Left colon (tissue), 2 donors: ENCODE measurements around the gene SPINK4. TPM values are rescaled to one million over a fixed set of nuclear protein-coding genes. Genes with fewer than 3 reads are reported as not detected.

Experiments used
- ATAC-seq: fragments of 200-7000 bp; cut with Tn5 transposase; one replicate; pipeline ENCODE4 v1.9.1; 2020; ENCODE audit warnings: mild to moderate bottlenecking, moderate library complexity
- DNase-seq, 2 donors: peaks; one replicate each; pipeline ENCODE4 v3.0.0-alpha.2; 2020
- intact Hi-C, 2 donors: fragments of 100-400 bp; cut with DNase I in 1 of 2; cut with micrococcal nuclease in 1 of 2; formaldehyde crosslinking; loops; one replicate each; pipeline versions ENCODE4 v1.11.2 to v1.14.0; 2022; cut with DNase I, micrococcal nuclease
- long read RNA-seq: library from polyadenylated mRNA; unstranded; transcript quantifications from one replicate; pipeline ENCODE4 v2.0.0, GENCODE V29; 2021
- total RNA-seq, 2 donors: library from RNA; stranded (reverse); fragmentation: NEBNext Ultra II Directional; extraction: Animal tissue kit (Norgen Biotek cat#: 25700); gene quantifications; one replicate each; pipeline ENCODE4 v1.2.1, GENCODE V29; 2021
- donor health status: DM: no; HTN: no; CAD: no.
- donor health status: DM: yes; HTN: yes; CAD: no.

Gene SPINK4
- total RNA-seq = 100 to 1,000 TPM in 1 of 2 donors, 10 to 100 TPM in 1; 13.9 to 146 TPM
- long read RNA-seq, transcript SPINK4-201 (4 exons, 402 nt) = major isoform, 12 of 14 reads
- long read RNA-seq, partial matches to known transcripts = 1 of 14 reads
- long read RNA-seq, other reads (novel, unspliced or antisense) = 1 of 14 reads

DNA sequence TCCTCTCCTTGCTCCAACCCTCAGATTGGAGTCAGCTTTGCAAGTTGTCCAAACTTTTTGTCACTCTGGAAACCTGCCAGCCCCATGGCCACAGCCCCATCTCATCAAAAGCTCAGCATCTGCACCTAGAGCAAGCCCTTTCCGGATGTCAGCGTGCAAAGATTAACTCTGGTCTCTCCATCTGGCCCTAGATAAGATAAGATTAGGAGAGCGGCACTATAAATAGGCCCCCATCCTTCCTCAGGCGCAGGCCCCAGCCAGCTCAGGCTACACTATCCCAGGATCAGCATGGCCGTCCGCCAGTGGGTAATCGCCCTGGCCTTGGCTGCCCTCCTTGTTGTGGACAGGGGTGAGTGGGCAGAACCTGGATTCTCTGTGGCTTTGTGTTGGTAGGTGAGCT, at the start of gene SPINK4:
SPINK4 (plus strand) TSS at position 247 of the 400 bp plus-strand sequence; CDS start at position 289, 42 bp downstream.
- no peak for DNase-seq
- ATAC-seq = peak; percentile 36
- intact Hi-C loops = no loop called here

GRCh38 chr9:33192493-33193255, 47.3 kb upstream of the SPINK4 start:
- intact Hi-C loops = no loop called here
- no peak for ATAC-seq
- DNase-seq = no peak

- ATAC-seq = no peak
- DNase-seq = no peak
- intact Hi-C loops = no loop called here
Observed at GRCh38 chr9:33193818-33194217, 46.1 kb upstream of the SPINK4 start.

GRCh38 chr9:33196736-33197135, 43.2 kb upstream of the SPINK4 start:
- DNase-seq (no peak), ATAC-seq (no peak)

GRCh38 chr9:33197279-33198152, 42.5 kb upstream of the SPINK4 start:
- intact Hi-C loops = no loop called here
- DNase-seq (no peak), ATAC-seq (no peak)

More at GRCh38 chr9:33196736-33197135, 43.2 kb upstream of the SPINK4 start:
- intact Hi-C loops = no loop called here

- intact Hi-C loops = no loop called here
- DNase-seq (peak in 1 of 2 donors; percentile 46), ATAC-seq (no peak)
Observed at GRCh38 chr9:33198165-33198564, 41.8 kb upstream of the SPINK4 start.

DNA sequence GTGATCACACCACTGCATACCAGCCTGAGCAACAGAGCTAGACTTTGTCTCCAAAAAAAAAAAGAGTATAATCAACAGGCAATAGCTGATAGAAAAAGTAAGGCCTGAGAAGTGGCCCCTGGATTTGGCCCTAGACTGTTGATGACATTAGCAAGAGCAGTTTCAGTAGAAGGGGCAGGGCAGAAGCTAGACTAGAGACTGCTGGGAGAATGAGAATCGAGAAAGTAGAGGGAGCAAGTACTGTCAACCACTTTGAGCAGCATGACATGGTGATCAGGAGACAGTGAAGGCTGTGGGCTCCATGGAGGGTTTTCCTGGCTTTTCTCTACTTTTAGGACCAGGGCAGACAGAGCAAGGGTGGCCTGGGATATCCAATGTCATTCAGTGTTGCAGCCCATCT, 37.9 kb upstream of the SPINK4 start:
- no peak for ATAC-seq

GRCh38 chr9:33202552-33203201, 37.3 kb upstream of the SPINK4 start:
- intact Hi-C loops = no loop called here
- DNase-seq (peak; percentile 50 to 62), ATAC-seq (peak; percentile 52)

More for the DNA sequence above, 37.9 kb upstream of the SPINK4 start:
- intact Hi-C loops = no loop called here
- no peak for DNase-seq

DNA sequence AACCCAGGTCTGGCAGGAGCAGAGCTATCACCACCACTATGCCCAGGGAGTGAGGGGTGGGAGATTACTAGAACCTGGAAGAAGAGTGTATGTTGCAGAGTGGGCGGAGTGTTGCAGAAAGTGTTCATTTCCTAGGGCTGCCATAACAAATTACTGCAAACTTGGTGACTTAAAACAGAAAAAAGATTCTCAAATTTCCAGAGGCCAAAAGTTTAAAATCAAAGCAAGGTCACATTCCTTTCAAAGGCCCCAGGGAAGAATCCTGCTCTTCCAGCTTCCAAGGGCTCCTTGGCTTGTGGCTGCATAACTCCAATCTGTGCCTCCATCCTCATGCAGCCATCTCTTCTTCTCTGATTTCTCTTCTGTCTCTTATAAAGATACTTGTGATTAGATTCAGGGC, 30.6 kb upstream of the SPINK4 start:
- ATAC-seq = no peak
- no peak for DNase-seq
- intact Hi-C loops = no loop called here

- intact Hi-C loops = no loop called here
- DNase-seq = no peak
- ATAC-seq = peak; percentile 25
Observed at GRCh38 chr9:33210006-33210715, 29.8 kb upstream of the SPINK4 start.

GRCh38 chr9:33211695-33212393, 28.1 kb upstream of the SPINK4 start:
- intact Hi-C loops = no loop called here
- peak; percentile 87 for ATAC-seq
- DNase-seq = peak in 1 of 2 donors; percentile 62

DNA sequence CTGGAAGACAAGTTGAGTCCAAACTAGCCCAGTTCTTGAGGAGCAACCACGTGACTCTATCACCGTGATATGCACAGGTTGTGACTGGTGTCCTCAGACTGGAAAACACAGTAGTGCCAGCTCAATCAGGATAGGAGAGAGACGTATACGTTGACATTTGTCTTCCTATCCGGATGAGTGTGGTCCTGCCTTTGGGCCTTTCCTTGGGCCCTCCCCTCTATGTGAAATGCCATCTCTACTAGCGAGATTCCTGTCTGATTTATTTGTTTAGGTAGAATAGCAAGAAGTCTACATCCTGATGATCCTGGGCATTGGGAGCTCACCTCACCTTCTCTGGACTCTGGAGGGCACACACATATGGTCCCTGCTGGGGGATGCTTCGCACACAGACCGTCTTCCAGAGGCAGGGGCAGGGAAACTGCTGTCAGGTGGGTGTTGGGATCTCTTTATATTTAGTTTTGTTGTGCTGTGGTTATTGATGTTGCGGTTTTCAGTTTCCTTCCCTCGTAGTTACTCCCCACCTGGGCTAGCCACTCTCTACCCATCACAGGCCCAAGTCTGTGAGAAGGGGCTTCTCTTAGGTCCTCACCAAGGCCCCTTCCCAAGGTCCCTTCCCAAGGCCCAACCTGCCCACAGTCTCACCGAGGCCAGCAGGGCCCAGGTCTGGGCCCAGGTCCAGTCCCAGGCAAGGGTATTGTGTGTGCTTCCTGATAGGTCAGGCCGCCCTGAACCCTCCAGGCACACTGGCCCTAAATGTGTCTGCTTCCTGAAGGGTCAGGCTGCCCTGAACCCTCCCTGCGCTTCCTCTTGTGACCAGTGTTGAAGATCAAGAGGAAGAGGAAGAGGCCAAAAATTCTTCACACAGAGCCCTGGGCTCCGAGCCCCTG, 19.0 kb upstream of the SPINK4 start:
- ATAC-seq (no peak), DNase-seq (no peak)
- intact Hi-C loops = loop anchor here in 1 of 2 donors (5.0 kb wide), 1 partner anchor 139 kb away; no protein-coding TSS in a partner anchor

DNA sequence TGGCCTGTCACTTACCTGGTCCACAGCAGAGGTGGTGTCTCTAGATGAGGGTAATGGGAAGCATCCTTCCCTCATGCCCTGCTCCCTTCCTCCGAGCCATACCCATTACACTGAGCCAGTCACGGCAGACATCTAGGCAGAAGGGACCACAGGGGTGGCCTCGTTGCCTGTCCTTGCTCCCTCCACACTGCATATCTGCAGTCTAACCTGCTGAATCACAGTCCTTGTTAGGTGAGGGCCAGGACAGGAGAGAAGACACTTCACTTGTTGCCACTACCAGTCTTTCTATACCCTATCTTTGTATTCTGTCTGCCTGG, 18.4 kb upstream of the SPINK4 start:
- ATAC-seq = no peak
- DNase-seq = no peak
- intact Hi-C loops = loop anchor here in 1 of 2 donors (5.0 kb wide), 1 partner anchor 139 kb away; no protein-coding TSS in a partner anchor

- no peak for DNase-seq
- ATAC-seq = no peak
- intact Hi-C loops = loop anchor here in 1 of 2 donors (5.0 kb wide), 1 partner anchor 140 kb away; no protein-coding TSS in a partner anchor
Observed at GRCh38 chr9:33222031-33222430, 17.9 kb upstream of the SPINK4 start.

GRCh38 chr9:33223696-33224095, 16.3 kb upstream of the SPINK4 start:
- intact Hi-C loops = loop anchor here (2.0 to 5.0 kb wide), 2 partner anchors 141 to 143 kb away; no protein-coding TSS in a partner anchor
- no peak for DNase-seq
- ATAC-seq = no peak

DNA sequence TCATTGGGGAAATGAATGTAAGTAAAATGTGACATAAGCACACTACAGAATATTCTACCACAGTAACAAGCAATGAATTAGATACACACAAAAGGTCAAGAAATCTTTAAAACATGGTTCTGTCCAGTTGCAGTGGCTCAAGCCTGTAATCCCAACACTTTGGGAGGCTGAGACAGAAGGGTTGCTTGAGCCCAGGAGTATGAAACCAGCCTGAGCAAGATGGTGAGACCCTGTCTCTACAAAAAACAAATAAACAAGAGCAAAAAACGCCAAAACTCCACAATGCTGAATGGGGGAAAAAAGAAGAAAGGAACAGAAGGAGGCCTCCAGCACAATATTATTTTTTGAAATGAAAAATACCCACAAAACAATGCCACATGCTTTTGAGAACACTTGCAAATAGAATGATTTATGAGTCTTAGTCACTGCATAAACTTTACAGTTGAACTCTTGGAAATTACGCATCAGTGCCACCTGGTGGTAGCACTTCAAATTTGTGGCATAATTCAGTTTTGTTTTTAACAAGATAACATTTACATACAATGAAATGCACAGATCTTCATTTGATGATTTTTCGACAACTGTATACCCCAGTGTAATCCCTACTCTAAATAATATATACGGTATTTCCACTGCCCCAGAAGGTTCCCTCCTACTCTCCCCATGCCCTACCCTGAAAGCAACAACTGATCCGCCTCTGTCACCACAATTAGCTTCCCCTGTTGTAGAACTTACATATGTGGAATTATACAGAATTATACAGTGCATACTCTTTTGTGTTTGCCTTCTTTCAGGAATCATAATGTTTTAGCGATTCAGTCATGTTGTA, 14.4 kb upstream of the SPINK4 start:
- ATAC-seq = peak; percentile 16
- intact Hi-C loops = loop anchor here in 1 of 2 donors (2.0 kb wide), 1 partner anchor 145 kb away; no protein-coding TSS in a partner anchor
- DNase-seq = peak in 1 of 2 donors; percentile 77
